SK-N-MC (cell line): ENCODE measurements around the gene SHISAL1.

Experiments used
- EZH2 ChIP-seq: fragments of 200-600 bp; sonication (generic); IDR thresholded peaks from one replicate; pipeline ENCODE4 v1.6.1; 2017; ENCODE audit warnings: antibody characterized with exemption
- FOXP2 ChIP-seq: optimal IDR thresholded peaks from 2 replicates; pipeline ENCODE3; 2011; ENCODE audit warnings: mild to moderate bottlenecking, moderate library complexity; ENCODE audit not compliant: insufficient read depth; ENCODE audit errors: extremely low read length, control extremely low read depth
- POLR2AphosphoS5 ChIP-seq: IDR thresholded peaks from 2 replicates; pipeline ENCODE4 v1.6.1; 2012; ENCODE audit warnings: mild to moderate bottlenecking, low read depth, low read length, borderline replicate concordance

DNA sequence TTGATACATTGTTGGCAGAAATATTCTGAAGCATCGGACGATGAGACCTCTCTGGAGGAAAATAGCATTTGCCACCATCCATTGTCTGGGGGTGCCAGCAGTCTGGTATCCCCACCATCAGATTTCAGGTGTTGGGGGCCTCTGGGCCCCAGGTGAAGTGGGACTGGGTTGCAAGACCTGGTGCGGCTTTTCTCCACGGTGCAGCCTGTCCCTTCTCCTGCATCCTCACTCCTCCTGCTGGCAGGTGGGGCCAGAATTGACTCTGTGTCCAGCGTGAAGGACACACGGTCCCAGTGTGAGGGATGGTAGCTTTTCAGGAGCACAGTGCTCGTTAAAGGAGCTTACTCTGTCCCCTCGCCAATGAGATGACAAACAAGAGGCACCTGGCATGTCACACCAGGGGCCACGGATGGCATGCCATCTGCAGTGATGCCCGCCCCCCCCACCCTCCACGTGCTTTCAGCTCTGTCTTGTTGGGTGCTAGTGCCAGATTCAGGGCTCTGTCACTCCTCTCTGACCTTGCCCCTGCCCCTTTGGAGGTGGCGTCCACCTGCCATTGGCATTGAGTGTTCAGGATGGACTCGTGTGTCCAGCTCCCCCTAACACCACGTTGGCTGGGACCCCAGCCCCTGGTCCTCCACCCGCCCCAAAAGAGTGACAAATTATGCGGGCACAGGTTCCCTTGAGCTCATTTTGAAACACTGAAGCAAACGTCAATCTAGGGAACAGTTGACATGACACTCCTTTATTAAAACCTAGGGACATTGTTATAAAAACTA lies 69.6 kb downstream of the SHISAL1 start:
- no peak for TF ChIP-seq POLR2AphosphoS5
- TF ChIP-seq FOXP2 = no peak
- TF ChIP-seq EZH2 = no peak
